Cardiac fibroblast (primary cell): Measurements from ENCODE around the gene TRABD2A.
A peak's percentile ranks its signal among the peaks of the same experiment; 100 is the strongest.

Experiments used
- DNase-seq, 2 donors: peaks; one replicate each; pipeline versions ENCODE4 v3.0.0 to v3.0.0-alpha.2; 2010; ENCODE audit warnings: low read depth in 2 of 2
- H3K4me3 ChIP-seq, 2 donors: replicated peaks in 1 of 2; 1 replicate in 1 of 2; 2 replicates in 1 of 2; pipeline ENCODE4 v1.5.1; 2011; ENCODE audit warnings: low read depth in 2 of 2, low read length in 2 of 2, mild to moderate bottlenecking in 2 of 2, moderate library complexity in 1 of 2
- CTCF ChIP-seq: IDR thresholded peaks from one replicate; pipeline ENCODE4 v1.5.1; 2011; ENCODE audit warnings: low read depth, mild to moderate bottlenecking, low read length, inconsistent platforms

TRABD2A gene

GRCh38 chr2:84902526-84902925 lies 21.6 kb upstream of the TRABD2A start:
- no peak for DNase-seq
- TF ChIP-seq CTCF, result no peak
- H3K4me3 ChIP-seq, result no peak overlapping the region

- DNase-seq, result peak; percentile 66 to 79
- H3K4me3 ChIP-seq, result no peak overlapping the region
- no peak for TF ChIP-seq CTCF
Measured at GRCh38 chr2:84901593-84902120, 20.8 kb upstream of the TRABD2A start.

GRCh38 chr2:84900971-84901370 lies 20.1 kb upstream of the TRABD2A start:
- no peak overlapping the region for H3K4me3 ChIP-seq
- no peak for DNase-seq
- no peak for TF ChIP-seq CTCF

- no peak for TF ChIP-seq CTCF
- H3K4me3 ChIP-seq, result no peak overlapping the region
- no peak for DNase-seq
Measured at GRCh38 chr2:84899304-84900204, 18.7 kb upstream of the TRABD2A start.

- H3K4me3 ChIP-seq, result no peak overlapping the region
- TF ChIP-seq CTCF, result no peak
- no peak for DNase-seq
Measured at GRCh38 chr2:84897773-84898172, 16.9 kb upstream of the TRABD2A start.

- DNase-seq, result no peak
- TF ChIP-seq CTCF, result no peak
- no peak overlapping the region for H3K4me3 ChIP-seq
Measured at GRCh38 chr2:84896567-84896966, 15.7 kb upstream of the TRABD2A start.
